NCI-H187 (cell line): ENCODE results near the gene LRSAM1.

Experiments
- DNase-seq, 2 experiments: peaks; one replicate each; lab custom pipeline; 2025; lab: John Stamatoyannopoulos, UW

The LRSAM1 gene

GRCh38 chr9:127550751-127551150 lies 99.4 kb downstream of the LRSAM1 start:
- no peak for DNase-seq
